Activated T-cell treated with anti-CD3 and anti-CD28 coated beads, Interleukin-2, amount 50 U/mL, for 72 hours (primary cell): ENCODE results near the gene PLS3. TPM values are rescaled to one million over a fixed set of nuclear protein-coding genes. Genes with fewer than 3 reads are reported as not detected.
A peak's percentile ranks its signal among the peaks of the same experiment; 100 is the strongest.

Experiments
- ATAC-seq, 2 donors: fragments of 150-1000 bp; cut with Tn5 transposase; replicated peaks in 1 of 2; 2 replicates each; pipeline ENCODE4 v1.10.0; 2021; ENCODE audit warnings: moderate library complexity in 2 of 2, mild to moderate bottlenecking in 1 of 2
- DNase-seq, 2 donors: peaks; one replicate each; pipeline ENCODE4 v3.0.0; 2021 to 2022; ENCODE audit warnings: mixed read lengths in 1 of 2
- H3K27ac Mint-ChIP-seq: one replicate; pipeline ENCODE4 v1.8.0; 2022; ENCODE audit warnings: mild to moderate bottlenecking, moderate library complexity, mixed read lengths
- H3K27me3 Mint-ChIP-seq: one replicate; pipeline ENCODE4 v1.8.0; 2022; ENCODE audit warnings: low read depth, mixed read lengths
- H3K36me3 Mint-ChIP-seq, 2 donors: one replicate each; pipeline ENCODE4 v1.8.0; 2022; ENCODE audit warnings: mixed read lengths in 2 of 2, mild to moderate bottlenecking in 1 of 2; ENCODE audit not compliant: insufficient read depth in 2 of 2
- H3K4me1 Mint-ChIP-seq: one replicate; pipeline ENCODE4 v1.8.0; 2022; ENCODE audit warnings: low read depth, mixed read lengths
- H3K4me3 Mint-ChIP-seq, 2 donors: one replicate each; pipeline ENCODE4 v1.8.0; 2022; ENCODE audit warnings: mild to moderate bottlenecking in 2 of 2, mixed read lengths in 2 of 2, moderate library complexity in 2 of 2
- H3K9me3 Mint-ChIP-seq, 2 donors: one replicate each; pipeline ENCODE4 v1.8.0; 2022; ENCODE audit warnings: mixed read lengths in 2 of 2
- total RNA-seq, 2 donors: library from RNA; stranded (reverse); gene quantifications; one replicate each; pipeline ENCODE4 v1.2.3, GENCODE V29; 2022

PLS3 gene
- total RNA-seq, 2 donors from 2014 or later = 0.99 to 1.3 TPM

- H3K4me3 Mint-ChIP-seq = no peak overlapping the region
- no peaks in the 10 kb centered on the region for H3K36me3 Mint-ChIP-seq
- no peak for DNase-seq
- H3K27me3 Mint-ChIP-seq = peaks cover 29% of the 10 kb centered on the region
- ATAC-seq = no peak
- H3K27ac Mint-ChIP-seq = no peak overlapping the region
- no peaks in the 10 kb centered on the region for H3K9me3 Mint-ChIP-seq
- H3K4me1 Mint-ChIP-seq = no peaks in the 10 kb centered on the region
Observed at GRCh38 chrX:115549008-115549407, 12.0 kb upstream of the PLS3 start.

- DNase-seq = no peak
- no peaks in the 10 kb centered on the region for H3K9me3 Mint-ChIP-seq
- ATAC-seq = no peak
- no peak overlapping the region for H3K4me3 Mint-ChIP-seq
- peaks cover 33% of the 10 kb centered on the region for H3K27me3 Mint-ChIP-seq
- no peak overlapping the region for H3K27ac Mint-ChIP-seq
- no peaks in the 10 kb centered on the region for H3K4me1 Mint-ChIP-seq
- no peaks in the 10 kb centered on the region for H3K36me3 Mint-ChIP-seq
Observed at GRCh38 chrX:115553171-115553570, 7.8 kb upstream of the PLS3 start.

GRCh38 chrX:115559672-115560071 is 1.3 kb upstream of the PLS3 start:
- DNase-seq (no peak), ATAC-seq (no peak)
- no peak overlapping the region for H3K27ac Mint-ChIP-seq
- peaks cover 16% of the 10 kb centered on the region for H3K4me1 Mint-ChIP-seq
- peaks cover 68% of the 10 kb centered on the region for H3K27me3 Mint-ChIP-seq
- no peak overlapping the region for H3K4me3 Mint-ChIP-seq
- no peaks in the 10 kb centered on the region for H3K36me3 Mint-ChIP-seq
- no peaks in the 10 kb centered on the region for H3K9me3 Mint-ChIP-seq

DNA sequence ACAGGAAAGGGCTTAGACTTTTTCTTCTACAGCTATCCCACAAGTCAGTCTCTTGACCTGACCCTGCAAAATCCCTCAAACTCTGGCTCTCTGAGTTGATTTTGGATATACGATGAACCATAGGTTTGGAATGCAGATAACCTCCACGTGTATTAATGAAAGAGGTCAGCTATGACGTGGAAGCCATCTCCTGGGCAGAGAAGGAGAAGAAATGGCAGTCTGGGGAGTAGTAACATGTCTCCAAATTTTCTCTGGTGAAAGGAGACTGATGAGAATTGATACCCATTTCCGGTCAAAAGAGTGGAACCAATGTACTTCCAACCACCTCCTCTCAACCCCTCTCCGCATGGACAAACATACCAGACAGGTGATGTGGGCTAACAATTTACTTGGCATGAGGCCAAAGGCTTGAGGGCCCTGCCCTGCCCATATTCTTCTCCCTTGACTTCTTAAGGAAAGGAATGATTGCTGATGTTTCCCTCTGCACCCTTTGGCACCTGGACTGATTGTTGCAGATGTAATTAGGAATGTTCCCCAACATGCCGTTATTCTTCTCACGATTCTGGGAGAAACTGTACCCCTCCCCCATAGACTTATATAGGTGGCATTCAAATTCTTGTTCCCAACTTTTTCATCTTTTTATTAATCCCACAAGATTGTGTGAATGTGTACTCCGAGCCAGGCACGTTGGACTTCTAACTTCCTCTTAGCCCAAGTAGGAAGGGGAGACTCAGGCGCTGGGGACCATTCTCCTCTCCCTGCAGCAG is 580 bp upstream of the PLS3 start:
- Mint-ChIP-seq H3K36me3 (no peaks in the 10 kb centered on the region), H3K9me3 (no peaks in the 10 kb centered on the region), H3K27ac (no peak overlapping the region), H3K4me1 (peaks cover 16% of the 10 kb centered on the region), H3K4me3 (peak overlapping the region in 1 of 2 donors; percentile 72), H3K27me3 (peaks cover 69% of the 10 kb centered on the region)
- ATAC-seq (no peak), DNase-seq (no peak)

- ATAC-seq (peak; percentile 28 to 45), DNase-seq (peak in 1 of 2 donors; percentile 5)
- H3K9me3 Mint-ChIP-seq = no peaks in the 10 kb centered on the region
- H3K27me3 Mint-ChIP-seq = peaks cover 69% of the 10 kb centered on the region
- peak overlapping the region; percentile 65 to 72 for H3K4me3 Mint-ChIP-seq
- H3K36me3 Mint-ChIP-seq = no peaks in the 10 kb centered on the region
- no peak overlapping the region for H3K27ac Mint-ChIP-seq
- peaks cover 16% of the 10 kb centered on the region for H3K4me1 Mint-ChIP-seq
Observed at GRCh38 chrX:115561605-115562479, 868 bp downstream of the PLS3 start.

DNA sequence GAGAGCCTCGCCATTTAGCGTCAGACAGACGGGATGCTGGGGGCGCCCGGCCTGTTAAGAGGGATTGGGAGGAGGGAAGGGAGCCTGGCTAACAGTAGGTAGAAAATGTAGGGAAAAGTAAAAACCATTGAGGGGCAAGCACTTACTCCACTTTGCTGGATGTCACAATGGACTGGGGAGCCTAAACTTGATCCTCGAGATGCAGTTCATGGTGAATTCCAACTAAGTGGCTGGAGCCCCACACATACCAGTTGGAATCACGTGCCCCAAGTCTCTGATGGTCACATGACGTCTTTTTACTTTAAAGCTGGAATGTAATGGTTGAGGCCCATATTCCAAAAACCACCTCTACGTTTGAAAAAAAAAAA is 1.5 kb downstream of the PLS3 start:
- no peaks in the 10 kb centered on the region for H3K9me3 Mint-ChIP-seq
- H3K4me3 Mint-ChIP-seq = no peak overlapping the region
- peaks cover 16% of the 10 kb centered on the region for H3K4me1 Mint-ChIP-seq
- peaks cover 71% of the 10 kb centered on the region for H3K27me3 Mint-ChIP-seq
- no peak for DNase-seq
- H3K36me3 Mint-ChIP-seq = no peaks in the 10 kb centered on the region
- H3K27ac Mint-ChIP-seq = no peak overlapping the region
- ATAC-seq = no peak

GRCh38 chrX:115563633-115564162 is 2.7 kb downstream of the PLS3 start:
- no peaks in the 10 kb centered on the region for H3K9me3 Mint-ChIP-seq
- DNase-seq = no peak
- peaks cover 62% of the 10 kb centered on the region for H3K27me3 Mint-ChIP-seq
- no peak overlapping the region for H3K27ac Mint-ChIP-seq
- no peak for ATAC-seq
- no peak overlapping the region for H3K4me3 Mint-ChIP-seq
- no peaks in the 10 kb centered on the region for H3K36me3 Mint-ChIP-seq
- H3K4me1 Mint-ChIP-seq = peaks cover 16% of the 10 kb centered on the region

GRCh38 chrX:115564243-115564642 is 3.3 kb downstream of the PLS3 start:
- H3K4me1 Mint-ChIP-seq = peaks cover 16% of the 10 kb centered on the region
- H3K27ac Mint-ChIP-seq = no peak overlapping the region

GRCh38 chrX:115565888-115566287 is 4.9 kb downstream of the PLS3 start:
- DNase-seq (no peak), ATAC-seq (no peak)
- Mint-ChIP-seq H3K9me3 (no peaks in the 10 kb centered on the region), H3K4me1 (peaks cover 12% of the 10 kb centered on the region), H3K4me3 (no peak overlapping the region), H3K27ac (no peak overlapping the region), H3K36me3 (no peaks in the 10 kb centered on the region), H3K27me3 (peaks cover 53% of the 10 kb centered on the region)

More at GRCh38 chrX:115564243-115564642, 3.3 kb downstream of the PLS3 start:
- DNase-seq = no peak
- Mint-ChIP-seq H3K27me3 (peaks cover 62% of the 10 kb centered on the region), H3K4me3 (no peak overlapping the region), H3K9me3 (no peaks in the 10 kb centered on the region), H3K36me3 (no peaks in the 10 kb centered on the region)
- ATAC-seq = no peak

- H3K27me3 Mint-ChIP-seq = peaks cover 9% of the 10 kb centered on the region
- DNase-seq = no peak
- H3K4me1 Mint-ChIP-seq = no peaks in the 10 kb centered on the region
- H3K9me3 Mint-ChIP-seq = no peaks in the 10 kb centered on the region
- H3K36me3 Mint-ChIP-seq = no peaks in the 10 kb centered on the region
- no peak overlapping the region for H3K27ac Mint-ChIP-seq
- no peak overlapping the region for H3K4me3 Mint-ChIP-seq
- no peak for ATAC-seq
Observed at GRCh38 chrX:115571712-115572111, 10.7 kb downstream of the PLS3 start.

- Mint-ChIP-seq H3K4me1 (no peaks in the 10 kb centered on the region), H3K27ac (no peak overlapping the region), H3K4me3 (no peak overlapping the region), H3K27me3 (peaks cover 5% of the 10 kb centered on the region), H3K36me3 (no peaks in the 10 kb centered on the region), H3K9me3 (no peaks in the 10 kb centered on the region)
- DNase-seq (no peak), ATAC-seq (no peak)
Observed at GRCh38 chrX:115573185-115573584, 12.2 kb downstream of the PLS3 start.

DNA sequence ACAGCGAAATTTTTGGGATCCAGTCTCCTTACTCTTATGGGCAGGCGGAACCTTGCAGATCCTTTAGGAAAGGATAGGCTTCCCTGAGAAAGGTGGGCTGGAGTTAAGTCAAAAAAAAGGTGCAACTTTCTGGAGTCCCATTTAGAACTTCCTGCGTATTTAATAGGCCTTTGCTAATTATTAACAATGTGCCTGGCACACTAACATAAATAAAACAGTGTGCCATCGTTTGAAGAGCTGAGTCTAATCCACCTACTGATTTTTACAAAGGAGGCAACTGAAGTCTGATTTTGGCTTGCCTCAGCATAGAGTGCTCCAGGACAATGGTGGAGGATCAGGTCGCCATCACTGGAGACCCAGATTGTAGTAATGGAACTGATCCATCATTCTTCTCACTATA is 15.7 kb downstream of the PLS3 start:
- Mint-ChIP-seq H3K27me3 (peaks cover 14% of the 10 kb centered on the region), H3K36me3 (peaks cover 0 to 2% of the 10 kb centered on the region in 2 donors), H3K4me3 (no peak overlapping the region), H3K4me1 (peaks cover 16% of the 10 kb centered on the region), H3K9me3 (peaks cover 0 to 1% of the 10 kb centered on the region in 2 donors), H3K27ac (no peak overlapping the region)
- ATAC-seq (no peak), DNase-seq (no peak)

DNA sequence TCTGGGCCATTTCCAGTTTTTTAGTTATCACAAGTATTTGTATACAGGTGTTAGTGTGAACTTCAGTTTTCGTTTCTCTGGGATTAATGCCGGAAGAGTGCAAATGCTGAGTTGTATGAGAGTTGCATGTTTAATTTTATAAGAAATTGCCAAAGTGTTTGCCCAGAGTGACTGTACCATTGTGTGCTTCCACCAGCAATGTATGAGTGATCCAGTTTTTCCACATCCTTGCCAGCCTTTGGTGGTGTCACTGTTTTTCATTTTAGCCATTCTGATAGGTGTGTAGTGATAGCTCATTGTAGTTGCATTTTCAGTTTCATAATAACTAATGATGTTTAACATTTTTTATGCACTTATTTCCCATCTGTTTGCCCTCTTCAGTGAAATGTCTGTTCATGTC is 18.4 kb downstream of the PLS3 start:
- no peak overlapping the region for H3K4me3 Mint-ChIP-seq
- peaks cover 0 to 1% of the 10 kb centered on the region in 2 donors for H3K9me3 Mint-ChIP-seq

More for the DNA sequence above, 18.4 kb downstream of the PLS3 start:
- Mint-ChIP-seq H3K36me3 (peaks cover 0 to 2% of the 10 kb centered on the region in 2 donors), H3K27me3 (peaks cover 20% of the 10 kb centered on the region), H3K4me1 (peaks cover 32% of the 10 kb centered on the region), H3K27ac (no peak overlapping the region)
- DNase-seq (no peak), ATAC-seq (peak; percentile 63 to 82)
